DOHH2 (cell line): ENCODE data around the gene TGM1.

Source experiments
- H3F3A ChIP-seq: fragments of 200-600 bp; sonication (generic), shearing (Covaris generic); 2 replicates; pipeline ENCODE4 v1.6.0; 2016; ENCODE audit warnings: antibody characterized with exemption, mild to moderate bottlenecking; ENCODE audit not compliant: control insufficient read depth, insufficient read depth
- H3K27ac ChIP-seq: fragments of 200-600 bp; sonication (generic); 2 replicates; pipeline ENCODE4 v1.5.1; 2014; ENCODE audit warnings: low read depth, mild to moderate bottlenecking, low read length, moderate library complexity
- H3K27me3 ChIP-seq: fragments of 200-600 bp; sonication (generic); 2 replicates; pipeline ENCODE4 v1.6.1; 2014; ENCODE audit warnings: mild to moderate bottlenecking, low read length, mixed read lengths; ENCODE audit not compliant: control insufficient read depth
- H3K36me3 ChIP-seq: fragments of 200-600 bp; sonication (generic); 2 replicates; pipeline ENCODE4 v1.6.1; 2014; ENCODE audit warnings: mild to moderate bottlenecking, low read length, moderate library complexity, mixed read lengths; ENCODE audit not compliant: control insufficient read depth
- H3K4me1 ChIP-seq: fragments of 200-600 bp; sonication (generic); 2 replicates; pipeline ENCODE4 v1.6.1; 2014; ENCODE audit warnings: mild to moderate bottlenecking, low read length, mixed read lengths; ENCODE audit not compliant: control insufficient read depth
- H3K4me2 ChIP-seq: fragments of 200-600 bp; sonication (generic); 2 replicates; pipeline ENCODE4 v1.6.0; 2014; ENCODE audit warnings: mild to moderate bottlenecking, low read length, moderate library complexity
- H3K4me3 ChIP-seq: fragments of 200-600 bp; sonication (generic); 2 replicates; pipeline ENCODE4 v1.5.1; 2014; ENCODE audit warnings: mild to moderate bottlenecking, low read length, mixed read lengths
- H3K79me2 ChIP-seq: fragments of 200-600 bp; sonication (generic); 2 replicates; pipeline ENCODE4 v1.6.1; 2014; ENCODE audit warnings: mild to moderate bottlenecking, low read length, mixed read lengths; ENCODE audit not compliant: control insufficient read depth
- H3K9me2 ChIP-seq: fragments of 200-600 bp; sonication (generic); replicated peaks from 2 replicates; pipeline ENCODE4 v1.6.1; 2014; ENCODE audit warnings: mild to moderate bottlenecking, low read length, mixed read lengths; ENCODE audit not compliant: control insufficient read depth
- H3K9me3 ChIP-seq: fragments of 200-600 bp; sonication (generic); 2 replicates; pipeline ENCODE4 v1.6.1; 2014; ENCODE audit warnings: antibody characterized with exemption, low read length, mixed read lengths; ENCODE audit not compliant: control insufficient read depth, insufficient read depth
- H4K20me1 ChIP-seq: fragments of 200-600 bp; sonication (generic); 2 replicates; pipeline ENCODE4 v1.6.0; 2014; ENCODE audit warnings: low read depth, mild to moderate bottlenecking, antibody characterized with exemption, low read length, moderate library complexity; ENCODE audit not compliant: control insufficient read depth, insufficient read depth
- CTCF ChIP-seq: fragments of 200-600 bp; sonication (generic); IDR thresholded peaks from one replicate; pipeline ENCODE4 v1.5.1; 2014; ENCODE audit warnings: antibody characterized with exemption, mild to moderate bottlenecking, low read depth, low read length; ENCODE audit not compliant: poor library complexity, severe bottlenecking
- EZH2phosphoT487 ChIP-seq: fragments of 200-600 bp; sonication (generic); IDR thresholded peaks from 2 replicates; pipeline ENCODE4 v1.6.1; 2017; ENCODE audit warnings: borderline replicate concordance, mild to moderate bottlenecking, antibody characterized with exemption, low read length, moderate library complexity, mixed read lengths

The TGM1 gene

GRCh38 chr14:24307575-24308341, 44.8 kb upstream of the TGM1 start, which contains the start of gene CIDEB:
CIDEB (minus strand) TSS chr14:24307977; CDS start chr14:24307858, 119 bp downstream.
- H3K4me3 ChIP-seq: no peak within 1 kb of the TSS
- H4K20me1 ChIP-seq: no peaks in the 10 kb centered on the region
- H3K4me1 ChIP-seq: peaks cover 32% of the 10 kb centered on the region
- H3K4me2 ChIP-seq: no peak within 1 kb of the TSS
- no peaks in the 10 kb centered on the region for H3K9me2 ChIP-seq
- peaks cover 9% of the 10 kb centered on the region; the same call in 1 of the 2 replicates for H3F3A ChIP-seq
- H3K27me3 ChIP-seq: no peaks in the 10 kb centered on the region
- TF ChIP-seq EZH2phosphoT487 (no peak), CTCF (peak; percentile 95)
- H3K9me3 ChIP-seq: no peaks in the 10 kb centered on the region
- H3K27ac ChIP-seq: no peak within 1 kb of the TSS
- 0 out of 2 replicates have a peak, but pooled peaks cover 2% of the 10 kb centered on the region for H3K79me2 ChIP-seq
- H3K36me3 ChIP-seq: peaks cover 83% of the 10 kb centered on the region

- no peak overlapping the region for H3K27ac ChIP-seq
- peaks cover 86% of the 10 kb centered on the region for H3K36me3 ChIP-seq
These were observed 44.2 kb upstream of the TGM1 start for GRCh38 chr14:24307156-24307574.

GRCh38 chr14:24304019-24304387, 41.0 kb upstream of the TGM1 start:
- no peak for TF ChIP-seq EZH2phosphoT487
- no peak for TF ChIP-seq CTCF
- Histone ChIP-seq H3K27ac (no peak overlapping the region), H3K36me3 (peaks cover 86% of the 10 kb centered on the region), H3K4me1 (peaks cover 15% of the 10 kb centered on the region), H3K9me3 (no peaks in the 10 kb centered on the region), H3F3A (peaks cover 6% of the 10 kb centered on the region; the same call in 1 of the 2 replicates), H3K4me2 (no peak overlapping the region), H3K27me3 (no peaks in the 10 kb centered on the region), H3K4me3 (no peak overlapping the region), H4K20me1 (no peaks in the 10 kb centered on the region; the same call in 1 of the 2 replicates), H3K79me2 (peaks cover 28% of the 10 kb centered on the region), H3K9me2 (no peaks in the 10 kb centered on the region)

More at GRCh38 chr14:24307156-24307574, 44.2 kb upstream of the TGM1 start:
- Histone ChIP-seq H4K20me1 (no peaks in the 10 kb centered on the region), H3K79me2 (0 out of 2 replicates have a peak, but pooled peaks cover 2% of the 10 kb centered on the region), H3F3A (peaks cover 6% of the 10 kb centered on the region; the same call in 1 of the 2 replicates), H3K9me2 (no peaks in the 10 kb centered on the region), H3K9me3 (no peaks in the 10 kb centered on the region), H3K27me3 (no peaks in the 10 kb centered on the region), H3K4me3 (no peak overlapping the region), H3K4me1 (peaks cover 26% of the 10 kb centered on the region), H3K4me2 (no peak overlapping the region)
- TF ChIP-seq CTCF (no peak), EZH2phosphoT487 (no peak)
